ENCODE measurements around the gene TFIP11.

Gene TFIP11

DNA sequence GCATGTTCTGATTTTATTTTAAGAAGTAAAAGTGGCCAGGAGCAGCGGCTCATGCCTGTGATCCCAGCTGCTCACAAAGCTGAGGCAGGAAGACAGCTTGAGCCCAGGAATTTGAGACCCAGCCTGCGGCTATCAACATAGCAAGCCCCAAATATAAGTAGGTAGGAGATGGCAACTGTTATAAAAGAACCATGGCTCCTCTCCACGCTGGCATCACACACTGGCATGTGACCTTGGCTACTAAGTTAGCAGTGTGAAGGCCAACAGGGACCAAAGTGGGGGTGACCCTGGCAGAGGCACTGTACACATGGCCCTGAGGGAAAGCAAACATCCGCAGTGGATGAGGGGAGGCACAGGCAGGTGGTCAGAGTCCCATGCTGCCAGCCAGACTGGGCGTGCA is 44.6 kb upstream of the TFIP11 start:
- Histone ChIP-seq H3K27ac (ENCODE audit: low read length) (no peak overlapping the region), H3K36me3 (replicated peaks; ENCODE audit: low read depth, low read length) (no peaks in the 10 kb centered on the region), H3K4me2 (ENCODE audit: low read length) (no peak overlapping the region), H3K79me2 (ENCODE audit: low read length) (no peaks in the 10 kb centered on the region), H3K27me3 (ENCODE audit: low read depth, low read length) (no peaks in the 10 kb centered on the region), H3K9me3 (ENCODE audit: insufficient read depth, low read length) (no peaks in the 10 kb centered on the region), H4K20me1 (ENCODE audit: insufficient read depth, low read length) (no peaks in the 10 kb centered on the region), H3K9ac (ENCODE audit: low read length) (no peak overlapping the region), H2AFZ (ENCODE audit: low read depth, low read length) (no peak overlapping the region), H3K4me3 (ENCODE audit: low read length) (no peak overlapping the region), H3K4me1 (ENCODE audit: low read length) (no peaks in the 10 kb centered on the region)
- TF ChIP-seq EZH2phosphoT487 (IDR thresholded peaks at IDR 0.05; ENCODE audit: low read depth) (no peak), CTCF (IDR thresholded peaks at IDR 0.05; ENCODE audit: low read depth, low read length) (no peak)

GRCh38 chr22:26555478-26555877 is 43.2 kb upstream of the TFIP11 start:
- H3K4me1 ChIP-seq (ENCODE audit: low read length) = no peaks in the 10 kb centered on the region
- no peak overlapping the region for H2AFZ ChIP-seq (ENCODE audit: low read depth, low read length)
- TF ChIP-seq EZH2phosphoT487 (IDR thresholded peaks at IDR 0.05; ENCODE audit: low read depth) (no peak), CTCF (IDR thresholded peaks at IDR 0.05; ENCODE audit: low read depth, low read length) (no peak)

DNA sequence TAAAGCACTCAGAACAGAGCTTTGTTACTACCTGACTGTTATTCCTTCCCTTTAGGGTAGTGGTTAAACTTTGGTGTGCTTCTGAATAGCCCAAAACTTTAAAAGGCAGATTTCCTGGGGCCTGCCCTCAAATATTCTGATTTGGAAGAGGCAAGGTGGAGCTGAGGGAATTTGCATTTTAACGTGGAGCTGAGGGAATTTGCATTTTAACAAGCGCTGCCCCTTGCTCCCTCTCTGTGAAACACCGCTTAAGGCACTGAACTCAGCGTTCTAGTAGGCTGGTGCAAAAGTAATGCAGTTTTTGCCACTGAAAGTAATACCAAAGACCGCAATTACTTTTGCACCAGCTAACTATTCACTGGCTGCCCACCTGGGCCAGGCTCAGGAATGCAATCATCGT is 42.7 kb upstream of the TFIP11 start:
- H3K9ac ChIP-seq (ENCODE audit: low read length) = no peak overlapping the region
- H3K4me2 ChIP-seq (ENCODE audit: low read length) = no peak overlapping the region
- H3K79me2 ChIP-seq (ENCODE audit: low read length) = no peaks in the 10 kb centered on the region

More at GRCh38 chr22:26555478-26555877, 43.2 kb upstream of the TFIP11 start:
- Histone ChIP-seq H3K4me2 (ENCODE audit: low read length) (no peak overlapping the region), H4K20me1 (ENCODE audit: insufficient read depth, low read length) (no peaks in the 10 kb centered on the region), H3K79me2 (ENCODE audit: low read length) (no peaks in the 10 kb centered on the region), H3K9me3 (ENCODE audit: insufficient read depth, low read length) (no peaks in the 10 kb centered on the region), H3K27ac (ENCODE audit: low read length) (no peak overlapping the region), H3K27me3 (ENCODE audit: low read depth, low read length) (no peaks in the 10 kb centered on the region), H3K4me3 (ENCODE audit: low read length) (no peak overlapping the region), H3K36me3 (replicated peaks; ENCODE audit: low read depth, low read length) (no peaks in the 10 kb centered on the region), H3K9ac (ENCODE audit: low read length) (no peak overlapping the region)

DNA sequence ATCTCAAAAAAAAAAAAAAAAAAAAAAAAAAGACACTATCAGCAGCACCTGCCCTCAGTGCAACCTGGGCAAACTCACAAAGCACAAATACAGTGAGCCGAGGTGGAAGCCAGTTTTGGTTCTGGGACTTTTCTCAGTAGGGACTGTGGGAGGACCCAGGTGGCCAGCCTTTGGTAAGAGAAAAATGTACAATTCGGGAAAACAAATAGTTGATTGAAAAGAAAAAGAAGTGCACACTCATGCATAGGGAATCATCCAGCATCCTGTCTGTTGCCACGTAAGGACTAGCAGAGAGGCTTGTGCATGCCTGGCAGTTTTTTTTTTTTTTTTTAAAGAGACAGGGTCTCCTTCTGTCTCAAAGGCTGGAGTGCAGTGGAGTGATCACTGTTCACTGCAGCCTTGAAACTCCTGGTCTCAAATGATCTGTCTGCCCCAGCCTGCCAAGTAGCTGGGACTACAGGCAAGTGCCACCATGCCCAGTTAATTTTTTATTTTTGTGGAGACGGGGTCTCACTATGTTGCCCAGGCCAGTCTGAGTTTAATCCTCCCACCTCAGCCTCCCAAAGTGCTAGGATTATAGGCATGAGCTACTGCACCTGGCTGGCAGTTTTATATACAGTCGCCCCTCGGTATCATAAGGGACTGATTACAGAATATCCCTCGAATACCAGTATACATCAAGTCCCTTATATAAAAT is 40.9 kb upstream of the TFIP11 start:
- Histone ChIP-seq H3K4me3 (ENCODE audit: low read length) (no peak overlapping the region), H3K36me3 (replicated peaks; ENCODE audit: low read depth, low read length) (no peaks in the 10 kb centered on the region), H3K79me2 (ENCODE audit: low read length) (no peaks in the 10 kb centered on the region), H3K4me1 (ENCODE audit: low read length) (no peaks in the 10 kb centered on the region), H2AFZ (ENCODE audit: low read depth, low read length) (no peak overlapping the region), H3K9me3 (ENCODE audit: insufficient read depth, low read length) (no peaks in the 10 kb centered on the region), H4K20me1 (ENCODE audit: insufficient read depth, low read length) (no peaks in the 10 kb centered on the region), H3K4me2 (ENCODE audit: low read length) (no peak overlapping the region), H3K27ac (ENCODE audit: low read length) (no peak overlapping the region), H3K9ac (ENCODE audit: low read length) (no peak overlapping the region), H3K27me3 (ENCODE audit: low read depth, low read length) (no peaks in the 10 kb centered on the region)
- TF ChIP-seq CTCF (IDR thresholded peaks at IDR 0.05; ENCODE audit: low read depth, low read length) (no peak), EZH2phosphoT487 (IDR thresholded peaks at IDR 0.05; ENCODE audit: low read depth) (no peak)

More for the DNA sequence above, 42.7 kb upstream of the TFIP11 start:
- Histone ChIP-seq H2AFZ (ENCODE audit: low read depth, low read length) (no peak overlapping the region), H3K9me3 (ENCODE audit: insufficient read depth, low read length) (no peaks in the 10 kb centered on the region), H3K4me3 (ENCODE audit: low read length) (no peak overlapping the region), H3K27me3 (ENCODE audit: low read depth, low read length) (no peaks in the 10 kb centered on the region), H3K36me3 (replicated peaks; ENCODE audit: low read depth, low read length) (no peaks in the 10 kb centered on the region), H3K4me1 (ENCODE audit: low read length) (no peaks in the 10 kb centered on the region), H4K20me1 (ENCODE audit: insufficient read depth, low read length) (no peaks in the 10 kb centered on the region), H3K27ac (ENCODE audit: low read length) (no peak overlapping the region)
- no peak for TF ChIP-seq EZH2phosphoT487 (IDR thresholded peaks at IDR 0.05; ENCODE audit: low read depth)

Measured in OCI-LY3 (cell line).